ENCODE data around the gene SEMA4D.

GRCh38 chr9:89407070-89407469 lies 90.8 kb downstream of the SEMA4D start:
- TF ChIP-seq CTCF (conservative IDR thresholded peaks at IDR 0.05; ENCODE audit: low read length) (no peak), EZH2phosphoT487 (IDR thresholded peaks at IDR 0.05; ENCODE audit: borderline replicate concordance) (no peak)
